Fibroblast of skin of right quadriceps (primary cell): ENCODE measurements around the gene EMX2.

Experiments used
- DNase-seq: peaks from one replicate; pipeline ENCODE4 v3.0.0-alpha.2; 2013

EMX2 gene

DNA sequence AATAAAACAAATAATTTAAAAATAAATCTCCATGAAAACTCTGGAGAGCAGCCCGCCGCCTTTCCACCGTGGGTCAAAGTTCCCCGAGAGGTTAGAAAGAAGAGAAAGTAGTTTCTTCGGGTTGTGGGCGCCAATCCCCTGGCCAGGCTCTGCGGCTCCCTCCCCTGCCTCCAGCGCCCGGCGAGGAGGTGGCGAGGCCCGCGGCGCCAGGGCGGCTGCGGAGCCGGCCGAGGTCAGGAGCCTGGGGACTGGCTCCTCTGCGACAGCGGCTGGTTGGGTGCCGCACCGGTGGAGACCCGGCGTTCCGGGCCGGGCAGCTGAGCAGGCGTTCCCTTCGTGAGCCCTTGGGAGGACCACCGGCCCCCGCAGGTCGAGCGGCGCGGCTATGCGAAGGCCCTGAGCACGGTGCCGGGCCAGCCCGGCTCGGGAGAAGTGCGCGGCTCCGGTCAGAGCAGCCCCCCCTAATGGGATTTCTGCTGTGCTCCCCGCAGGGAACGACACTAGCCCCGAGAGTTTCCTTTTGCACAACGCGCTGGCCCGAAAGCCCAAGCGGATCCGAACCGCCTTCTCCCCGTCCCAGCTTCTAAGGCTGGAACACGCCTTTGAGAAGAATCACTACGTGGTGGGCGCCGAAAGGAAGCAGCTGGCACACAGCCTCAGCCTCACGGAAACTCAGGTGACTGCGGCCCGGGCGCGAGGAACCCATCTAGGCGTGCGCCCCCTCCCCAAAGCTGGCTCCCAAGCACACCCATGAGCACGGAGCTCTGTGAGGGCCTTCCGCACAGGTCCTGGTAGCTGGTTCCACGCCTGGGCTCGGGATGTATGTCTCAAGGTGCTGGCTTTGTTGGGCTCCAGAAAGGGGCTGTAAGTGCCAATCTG, 2.8 kb downstream of the EMX2 start:
- peak; percentile 37 for DNase-seq

DNA sequence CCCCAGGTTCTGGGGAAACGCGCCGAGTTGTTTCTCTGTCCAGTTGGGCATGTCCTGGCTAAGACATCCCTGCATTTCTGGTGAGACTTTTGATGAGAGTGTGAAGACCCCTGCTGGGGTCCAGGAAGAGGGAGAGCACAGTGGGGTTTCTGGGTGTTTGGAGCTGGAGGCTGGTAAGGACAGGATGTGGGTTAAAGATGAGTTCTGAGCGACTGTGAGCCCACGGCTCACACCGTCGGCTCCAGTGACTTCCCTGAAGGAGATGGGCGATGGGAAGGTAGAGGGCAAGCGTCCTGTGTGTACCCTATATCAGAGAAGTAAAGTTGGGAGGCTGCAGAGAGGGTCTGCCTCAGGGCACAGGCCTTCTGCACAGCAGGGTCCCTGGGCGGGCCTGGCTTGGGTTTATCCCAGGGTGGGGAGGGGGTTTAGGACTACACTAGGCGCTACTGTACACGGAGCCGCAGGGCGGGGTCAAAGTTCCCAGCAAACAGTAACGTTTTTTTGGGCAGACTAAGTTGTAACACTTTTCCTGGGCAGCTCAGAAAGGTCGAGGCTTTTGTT, 3.6 kb downstream of the EMX2 start:
- peak; percentile 56 for DNase-seq

DNA sequence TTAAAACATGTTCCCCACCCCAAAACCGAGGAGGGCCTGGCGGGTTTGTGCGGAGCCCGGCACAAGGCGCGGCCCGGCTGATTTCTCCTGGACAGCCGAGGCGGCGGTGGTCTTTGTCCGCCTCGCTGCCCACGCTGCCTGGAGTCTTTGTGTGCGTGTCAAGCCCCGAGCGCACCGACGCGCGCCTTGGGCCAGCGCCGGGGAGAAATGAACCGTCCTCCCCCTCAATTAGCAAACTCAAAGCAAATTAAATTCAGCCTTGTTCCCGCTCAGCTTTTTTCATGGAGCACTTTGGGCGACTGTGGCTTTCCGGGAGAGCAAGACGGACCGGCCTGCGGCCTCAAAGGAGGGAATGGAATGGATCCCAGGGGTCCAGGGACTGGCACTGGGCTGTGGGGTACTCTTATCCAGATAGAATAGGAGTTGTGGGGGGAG, 4.1 kb downstream of the EMX2 start:
- DNase-seq = peak; percentile 39

DNA sequence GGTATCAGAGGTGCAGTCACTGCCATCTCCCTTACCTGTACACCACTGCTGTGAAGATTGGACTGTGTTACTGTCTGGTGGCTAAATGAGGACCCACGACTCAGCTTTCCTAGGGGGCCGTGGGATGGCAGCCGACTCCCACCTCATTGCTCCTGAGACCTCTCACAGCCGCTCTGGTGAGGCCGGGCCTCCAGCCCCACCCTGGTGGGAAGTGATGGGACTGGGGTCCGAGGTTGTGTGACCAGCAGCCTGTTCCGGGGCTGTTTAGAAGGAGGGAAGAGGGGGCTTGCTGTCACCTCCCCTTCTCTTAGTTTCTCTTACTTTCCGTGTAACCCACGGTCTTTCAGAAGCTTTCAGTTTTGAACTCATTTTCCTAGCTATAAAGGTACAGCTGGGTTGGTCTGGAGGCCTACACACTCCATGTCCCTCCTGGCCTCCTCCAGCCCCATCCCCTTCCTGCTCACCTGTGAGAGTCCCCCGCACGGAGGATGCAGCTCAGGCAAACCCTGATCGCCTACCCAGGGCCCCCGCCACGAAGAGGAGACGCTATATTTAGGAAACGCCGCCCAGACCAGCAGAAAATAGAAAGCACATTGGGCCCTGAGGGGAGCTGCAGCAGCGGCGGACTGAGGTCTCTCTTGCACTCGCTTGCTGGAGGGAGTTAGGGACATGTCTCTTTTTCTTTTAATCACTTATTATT, 4.6 kb downstream of the EMX2 start:
- peak; percentile 42 for DNase-seq

DNA sequence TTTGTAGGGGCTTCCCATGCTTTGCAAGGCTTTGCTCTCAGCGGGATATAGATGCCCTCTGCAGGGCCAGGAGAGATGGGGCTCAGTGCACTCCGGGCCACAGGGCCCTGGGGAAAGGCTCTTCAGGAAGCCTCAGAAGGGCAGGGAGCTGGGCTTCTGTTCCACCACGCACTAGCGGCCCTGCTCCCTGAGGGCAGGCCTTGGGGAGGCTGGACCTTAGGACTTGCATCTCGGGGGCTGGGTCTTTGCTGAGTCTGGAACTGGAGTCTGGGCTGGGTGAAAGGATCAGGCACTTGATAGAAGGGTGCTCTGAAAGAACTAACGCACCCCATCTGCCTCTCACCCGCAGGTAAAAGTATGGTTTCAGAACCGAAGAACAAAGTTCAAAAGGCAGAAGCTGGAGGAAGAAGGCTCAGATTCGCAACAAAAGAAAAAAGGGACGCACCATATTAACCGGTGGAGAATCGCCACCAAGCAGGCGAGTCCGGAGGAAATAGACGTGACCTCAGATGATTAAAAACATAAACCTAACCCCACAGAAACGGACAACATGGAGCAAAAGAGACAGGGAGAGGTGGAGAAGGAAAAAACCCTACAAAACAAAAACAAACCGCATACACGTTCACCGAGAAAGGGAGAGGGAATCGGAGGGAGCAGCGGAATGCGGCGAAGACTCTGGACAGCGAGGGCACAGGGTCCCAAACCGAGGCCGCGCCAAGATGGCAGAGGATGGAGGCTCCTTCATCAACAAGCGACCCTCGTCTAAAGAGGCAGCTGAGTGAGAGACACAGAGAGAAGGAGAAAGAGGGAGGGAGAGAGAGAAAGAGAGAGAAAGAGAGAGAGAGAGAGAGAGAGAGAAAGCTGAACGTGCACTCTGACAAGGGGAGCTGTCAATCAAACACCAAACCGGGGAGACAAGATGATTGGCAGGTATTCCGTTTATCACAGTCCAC, 5.4 kb downstream of the EMX2 start:
- DNase-seq = peak; percentile 60

DNA sequence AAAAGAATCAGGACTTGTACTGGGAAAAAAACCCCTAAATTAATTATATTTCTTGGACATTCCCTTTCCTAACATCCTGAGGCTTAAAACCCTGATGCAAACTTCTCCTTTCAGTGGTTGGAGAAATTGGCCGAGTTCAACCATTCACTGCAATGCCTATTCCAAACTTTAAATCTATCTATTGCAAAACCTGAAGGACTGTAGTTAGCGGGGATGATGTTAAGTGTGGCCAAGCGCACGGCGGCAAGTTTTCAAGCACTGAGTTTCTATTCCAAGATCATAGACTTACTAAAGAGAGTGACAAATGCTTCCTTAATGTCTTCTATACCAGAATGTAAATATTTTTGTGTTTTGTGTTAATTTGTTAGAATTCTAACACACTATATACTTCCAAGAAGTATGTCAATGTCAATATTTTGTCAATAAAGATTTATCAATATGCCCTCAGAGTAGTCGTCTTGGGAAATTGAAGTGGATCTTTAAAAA, 6.6 kb downstream of the EMX2 start:
- peak; percentile 62 for DNase-seq

DNA sequence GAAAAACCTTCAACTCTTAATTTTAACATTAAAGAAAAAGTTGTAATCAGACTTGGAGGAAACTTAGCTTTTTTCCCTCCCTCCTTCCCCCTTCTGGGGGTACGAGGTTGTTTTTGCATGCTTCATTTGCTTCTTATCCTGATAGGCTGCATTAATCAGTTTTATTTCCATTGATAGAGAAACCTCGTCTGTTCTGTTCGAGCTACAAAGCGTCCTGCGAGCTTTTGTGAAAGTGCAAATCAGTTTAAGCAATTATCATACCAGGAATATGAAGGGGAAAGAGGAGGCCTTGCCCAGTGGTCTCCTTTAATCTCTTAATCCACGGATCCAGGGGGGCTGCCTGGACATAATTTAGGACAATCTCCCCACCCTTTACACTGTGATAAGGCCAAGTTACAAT, 7.5 kb downstream of the EMX2 start:
- DNase-seq = peak; percentile 51

DNA sequence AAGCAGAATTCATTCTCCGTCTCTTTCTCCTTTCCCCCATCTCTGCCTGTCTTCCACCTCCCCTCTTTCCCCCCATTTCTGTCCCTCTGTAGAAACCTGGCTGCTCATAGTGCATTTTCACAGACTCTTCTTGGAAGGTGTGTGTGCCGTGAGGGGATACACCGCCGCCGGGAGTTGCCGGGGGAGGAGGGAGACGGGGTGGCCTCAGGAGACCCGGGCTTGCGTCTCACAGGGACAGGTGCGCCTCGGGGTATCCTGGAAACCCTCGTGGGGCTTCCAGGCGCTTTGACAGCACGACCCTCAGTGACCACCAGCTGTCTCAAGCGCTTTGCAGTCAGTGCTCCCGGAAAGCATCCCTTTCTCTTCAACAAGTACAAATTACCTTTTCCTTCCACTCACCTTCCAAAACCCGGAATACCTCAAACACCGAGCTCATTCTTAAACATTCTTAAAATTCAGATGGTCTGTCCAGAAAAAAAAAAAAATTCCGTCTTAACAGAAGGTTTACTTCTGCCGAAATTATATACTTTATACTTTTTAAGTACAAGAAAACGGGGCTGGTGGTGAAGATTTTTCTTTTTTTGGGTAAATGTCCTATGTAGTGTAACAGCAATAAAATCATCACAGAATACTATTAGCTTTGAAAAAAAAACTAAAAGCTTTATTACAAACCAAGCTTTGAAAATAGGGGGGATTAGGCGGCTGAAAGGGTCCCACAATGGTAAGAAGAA, 8.2 kb downstream of the EMX2 start:
- peak; percentile 17 for DNase-seq

DNA sequence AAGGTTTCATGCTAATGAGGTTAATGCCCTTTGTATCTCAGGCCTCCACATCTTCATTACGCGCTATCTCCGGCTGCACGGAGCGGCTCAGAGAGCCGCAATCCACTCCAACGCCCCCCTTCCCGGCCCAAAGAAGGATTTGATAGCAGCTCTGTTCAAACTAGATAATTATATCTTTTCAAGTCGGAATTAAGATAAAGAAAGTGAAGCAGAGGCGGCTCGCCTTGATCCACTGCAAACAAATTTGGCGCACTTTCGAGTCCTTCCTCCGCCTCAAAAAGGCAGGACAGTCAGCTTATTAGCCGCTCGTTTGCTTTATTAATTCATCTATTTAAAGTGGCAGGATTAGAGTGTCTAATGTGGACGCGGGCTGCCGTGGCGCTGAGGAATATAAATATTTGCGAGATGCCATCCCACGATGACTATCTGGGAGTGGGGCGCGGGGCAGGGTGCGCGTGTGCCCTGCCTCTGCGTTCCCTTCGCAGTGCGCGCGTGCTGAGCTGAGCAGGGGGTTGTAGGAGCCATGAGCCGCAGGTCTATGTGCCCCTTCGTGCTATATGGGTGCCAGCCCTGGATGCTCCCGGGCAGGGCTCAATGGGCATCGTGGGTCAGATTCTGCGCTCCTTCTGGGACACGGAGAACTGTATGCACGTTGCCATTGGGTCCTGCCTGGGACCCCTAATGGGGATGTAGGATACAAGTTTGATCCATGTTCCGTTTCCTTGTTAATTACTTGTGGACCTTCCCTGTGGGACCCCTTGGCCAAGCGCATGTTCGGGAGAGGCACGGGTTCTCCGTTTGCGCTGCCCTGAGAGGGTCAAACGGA, 9.0 kb downstream of the EMX2 start:
- DNase-seq = peak; percentile 31

DNA sequence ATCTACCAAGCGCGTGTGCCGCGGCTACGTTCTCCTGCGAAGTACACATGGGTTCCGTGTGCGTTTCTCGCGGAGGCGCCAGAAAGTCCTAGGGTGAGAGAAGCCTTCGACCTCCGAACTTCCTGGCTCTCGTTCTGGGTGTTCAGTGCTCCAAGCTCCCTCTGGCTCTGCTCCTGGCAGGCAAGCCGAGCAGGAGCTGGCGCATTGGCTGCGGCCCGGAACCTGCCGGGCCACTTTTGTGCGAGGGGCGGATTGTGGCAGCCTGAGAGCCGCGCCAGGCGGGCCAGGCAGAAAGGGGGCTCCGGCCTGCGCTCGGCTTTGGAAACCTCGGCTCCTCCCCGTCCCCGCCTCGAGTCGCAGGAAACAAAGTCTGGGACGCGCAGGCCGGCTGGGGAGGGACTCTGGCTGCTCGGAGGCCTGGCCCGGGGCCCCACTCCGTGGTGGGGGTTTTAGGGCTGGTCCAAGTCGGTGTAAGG, 9.6 kb downstream of the EMX2 start:
- peak; percentile 75 for DNase-seq

DNA sequence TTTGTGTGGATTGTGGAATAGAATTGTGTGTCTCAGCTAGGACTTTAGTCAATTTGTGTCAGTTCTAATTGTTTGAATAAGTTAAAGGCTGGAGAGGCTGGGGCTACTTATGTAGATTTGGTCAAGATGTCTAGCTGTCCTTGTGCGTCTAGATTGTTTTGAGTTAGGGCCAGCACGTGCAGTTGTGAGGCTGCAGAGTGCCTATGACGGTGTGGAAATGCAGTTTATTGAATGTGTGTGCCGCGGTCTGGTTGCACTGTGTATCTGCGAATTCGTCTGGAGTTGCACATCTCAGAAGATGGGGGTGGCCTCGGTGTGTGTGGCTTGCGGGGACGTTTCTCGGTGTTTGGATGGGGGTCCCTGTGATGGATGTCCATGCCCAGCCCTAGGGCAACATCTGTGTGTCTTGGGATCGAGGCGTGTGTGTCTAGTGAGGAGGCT, 10.2 kb downstream of the EMX2 start:
- peak; percentile 74 for DNase-seq

DNA sequence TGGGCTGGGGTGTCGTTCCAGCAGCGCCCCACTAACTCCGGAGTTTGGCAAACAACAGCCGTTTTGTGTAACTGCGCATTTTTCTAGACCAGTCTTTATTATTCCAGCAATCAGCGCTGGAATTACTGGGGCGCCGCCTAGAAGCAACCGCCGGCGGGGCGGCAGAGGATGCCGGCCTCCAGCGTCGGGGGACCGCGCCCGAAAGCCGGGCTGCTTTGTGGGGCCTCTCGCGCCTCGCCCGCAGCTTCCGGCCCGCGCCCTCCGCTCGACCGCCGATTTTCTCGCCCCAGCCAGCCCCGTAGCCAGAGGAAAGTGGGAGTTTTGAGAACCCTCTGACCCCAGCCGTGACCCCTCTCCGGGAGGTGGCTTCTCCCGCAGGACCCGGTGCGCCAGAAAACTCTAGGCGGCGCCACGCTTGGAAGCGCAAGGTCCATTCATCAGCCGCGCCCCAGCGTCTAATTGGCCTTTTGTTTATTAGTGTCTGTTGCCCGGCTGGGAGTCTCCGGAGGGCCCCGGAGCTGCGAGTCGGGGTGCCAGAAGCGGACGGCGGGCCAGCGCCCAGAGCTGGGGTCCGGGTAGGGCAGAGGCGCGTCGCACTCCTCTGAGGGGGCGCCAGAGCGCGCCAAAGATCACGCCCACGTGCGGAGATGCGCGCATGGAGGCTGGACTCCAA, 10.7 kb downstream of the EMX2 start:
- DNase-seq = peak; percentile 50

DNA sequence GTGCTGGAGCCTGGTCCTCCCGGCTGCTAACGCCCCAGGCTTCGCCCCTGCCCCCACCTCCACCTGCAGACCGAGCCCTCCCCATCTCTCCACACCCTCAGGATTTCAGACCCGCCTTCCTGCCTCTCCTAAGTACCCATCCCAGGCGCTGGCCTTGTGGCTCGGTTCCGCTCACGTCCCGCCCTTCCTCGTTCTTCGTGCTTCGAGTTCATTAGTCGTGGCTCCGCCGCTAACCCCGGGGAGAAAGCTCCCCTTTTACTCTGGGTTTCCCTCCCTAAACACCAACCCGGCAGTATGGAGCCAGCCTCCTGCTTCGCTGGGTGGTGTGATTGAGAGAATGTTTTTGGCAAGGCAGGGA, 11.2 kb downstream of the EMX2 start:
- DNase-seq = no peak

DNA sequence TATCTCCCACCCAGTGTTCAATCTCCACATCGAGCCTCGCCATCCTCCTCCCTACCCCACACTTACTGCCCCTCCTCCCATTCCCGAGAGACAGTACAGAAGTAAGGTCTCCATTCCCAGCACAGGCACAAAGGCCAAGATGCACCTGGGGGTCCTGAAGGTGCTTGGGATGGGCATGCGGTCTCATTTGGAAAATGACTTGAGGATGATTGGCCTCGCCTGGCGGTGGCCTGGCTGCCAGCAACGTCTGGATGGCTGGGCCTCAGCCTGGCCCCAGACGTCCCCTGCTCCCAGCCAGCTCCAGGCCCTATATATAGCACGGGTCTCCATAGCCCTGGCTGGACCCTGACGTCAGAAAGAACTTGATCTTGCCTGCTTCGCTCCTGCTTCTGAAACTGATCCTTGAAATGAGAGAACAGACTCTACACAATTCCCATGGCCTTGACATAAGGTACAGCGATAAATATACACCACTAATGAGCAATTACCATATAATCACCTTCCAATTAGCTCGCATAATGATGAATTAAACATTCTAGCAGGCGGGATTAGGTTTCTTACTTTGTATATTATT, 11.8 kb downstream of the EMX2 start:
- DNase-seq = no peak

DNA sequence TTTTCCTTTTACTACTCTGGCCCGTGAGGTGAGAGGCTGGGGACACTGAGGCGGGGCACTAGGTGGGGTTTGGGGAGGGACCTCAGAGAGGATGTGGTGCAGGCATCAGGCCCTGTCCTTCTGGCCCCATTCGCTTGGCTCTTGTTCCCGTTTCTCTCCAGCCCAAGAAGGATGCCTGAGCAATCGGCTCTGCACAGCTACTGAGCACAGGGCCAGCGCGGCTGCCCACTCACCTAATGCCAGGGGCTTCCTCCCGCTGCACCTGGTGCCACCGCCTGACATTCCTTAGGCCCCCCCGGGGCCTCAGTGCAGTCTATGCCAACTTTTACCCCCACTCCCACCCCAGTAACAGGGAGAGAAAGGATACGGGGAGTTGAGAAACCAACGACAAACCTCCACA, 12.5 kb downstream of the EMX2 start:
- no peak for DNase-seq

DNA sequence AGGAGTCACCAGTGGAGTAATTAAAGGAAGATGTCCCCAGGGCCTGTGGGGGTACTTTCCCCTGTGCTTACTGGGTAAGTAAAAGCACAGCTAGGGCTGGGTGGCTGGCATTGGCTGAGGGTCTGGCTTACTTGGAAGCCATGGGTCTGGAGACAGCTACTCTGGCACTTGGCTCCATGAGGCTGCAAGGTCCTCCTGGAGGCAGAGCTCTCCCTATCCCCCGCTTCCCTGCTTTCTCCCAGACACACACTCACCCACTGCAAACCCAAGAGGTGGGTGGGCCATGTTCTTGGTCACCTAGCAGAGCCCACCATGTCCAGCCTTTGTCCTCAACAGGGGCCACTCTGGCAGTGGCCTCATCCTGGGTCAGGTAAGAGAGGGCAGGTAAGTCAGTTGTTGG, 13.3 kb downstream of the EMX2 start:
- no peak for DNase-seq

DNA sequence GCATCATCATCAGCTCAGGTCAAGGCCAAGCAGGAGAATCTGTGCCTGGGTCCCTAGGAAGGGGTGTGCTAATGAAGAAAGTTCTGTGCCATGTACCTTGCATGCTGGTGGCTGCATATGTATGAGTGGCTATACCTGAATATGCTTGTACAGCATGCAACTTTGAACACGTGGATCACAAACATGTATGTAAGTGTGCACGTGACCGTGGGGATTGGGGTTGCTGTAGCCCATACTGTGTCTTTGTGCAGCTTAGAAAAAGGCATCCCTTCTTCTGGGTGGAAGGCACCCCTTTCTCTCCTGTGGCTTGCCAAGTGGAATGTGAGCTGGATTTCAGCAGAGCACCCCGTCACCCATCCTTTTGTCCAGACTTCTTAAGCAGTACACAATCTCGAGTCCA, 13.8 kb downstream of the EMX2 start:
- no peak for DNase-seq

DNA sequence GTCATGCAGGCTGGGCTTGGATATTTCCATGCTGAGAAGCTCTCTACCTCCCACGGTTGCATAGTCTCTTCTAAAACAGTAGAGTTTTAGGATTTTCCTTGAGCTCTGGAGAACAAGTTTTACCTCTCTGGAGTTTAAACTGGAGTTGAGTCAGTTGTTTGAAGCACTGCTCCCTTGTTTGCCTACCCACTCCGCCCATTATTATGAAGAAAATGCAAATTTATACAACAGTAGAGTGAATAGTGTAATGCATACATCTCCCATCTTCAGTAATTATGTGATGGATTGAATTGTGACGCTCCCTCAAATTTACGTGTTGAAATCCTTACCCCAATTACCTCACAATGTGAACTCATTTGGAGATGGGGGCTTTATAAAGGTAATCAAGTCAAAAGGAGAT, 17.2 kb downstream of the EMX2 start:
- no peak for DNase-seq

DNA sequence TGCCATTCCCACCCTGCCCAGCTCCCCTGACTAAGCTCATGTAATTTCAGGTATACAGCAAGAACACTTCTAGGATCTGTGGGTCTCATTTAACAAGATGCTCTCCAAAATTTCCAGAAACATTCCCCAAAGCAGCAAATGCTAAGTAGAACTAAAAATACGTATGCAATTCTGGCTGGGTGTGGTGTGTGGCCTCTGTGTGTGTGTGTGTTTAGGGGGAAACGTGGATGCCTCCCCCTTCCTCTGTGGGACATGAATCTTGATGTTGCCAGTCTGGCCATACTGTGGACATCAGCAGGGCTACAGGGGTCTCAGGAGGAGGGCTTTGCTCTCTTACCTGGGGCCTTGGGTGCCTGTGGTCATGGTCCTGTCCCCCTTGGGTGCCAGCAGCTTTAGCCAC, 18.4 kb downstream of the EMX2 start:
- DNase-seq = no peak

DNA sequence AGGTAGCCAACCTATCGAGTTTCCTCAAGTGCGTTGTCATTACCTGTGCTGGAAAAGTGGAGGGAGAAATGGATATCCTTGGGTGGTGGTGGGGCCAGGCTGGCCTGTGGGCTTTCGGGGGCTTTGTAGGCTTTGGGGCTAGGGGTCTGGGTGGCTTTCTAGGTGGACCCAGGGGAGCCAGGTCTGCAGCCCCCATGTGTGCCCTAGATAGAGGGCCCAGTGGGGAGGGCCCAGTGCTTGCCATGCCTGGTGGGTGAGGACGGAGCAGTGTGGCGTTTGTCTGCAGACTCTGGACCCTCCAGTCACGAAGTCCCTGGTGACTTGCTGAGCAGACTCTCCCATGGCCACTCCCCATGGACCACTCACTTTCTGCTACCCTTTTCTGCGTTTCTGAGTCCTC, 19.7 kb downstream of the EMX2 start:
- no peak for DNase-seq
